ENCODE measurements around the gene LAMP2. TPM values are rescaled to one million over a fixed set of nuclear protein-coding genes. Genes with fewer than 3 reads are reported as not detected.

Gene LAMP2
- total and polyA plus RNA-seq, 2 of the 8 experiments (the other 6 are each of a cell fraction or from before 2014, with no cell fraction given), result 21.2 to 29.9 TPM

GRCh38 chrX:120446498-120446897 is 22.6 kb downstream of the LAMP2 start:
- H3K23me2 ChIP-seq (ENCODE audit: low read depth, low read length), result no peaks in the 10 kb centered on the region
- H2BK5ac ChIP-seq (ENCODE audit: low read depth, low read length), result no peak overlapping the region
- no peaks in the 10 kb centered on the region for H3K79me1 ChIP-seq (ENCODE audit: low read depth, low read length)
- no peak overlapping the region for H3K56ac ChIP-seq (replicated peaks; ENCODE audit: insufficient read length, low read depth, low read length)
- no peak for TF ChIP-seq EZH2 (IDR thresholded peaks at IDR 0.05; ENCODE audit: low read depth, low read length, severe bottlenecking)
- no peak for TF ChIP-seq TBP (IDR thresholded peaks at IDR 0.05; ENCODE audit: low read depth, low read length)
- TF ChIP-seq BACH1 (IDR thresholded peaks at IDR 0.05; ENCODE audit: low read length), result no peak
- TF ChIP-seq JUND (IDR thresholded peaks at IDR 0.05; ENCODE audit: low read length), result no peak
- TF ChIP-seq YY1 (IDR thresholded peaks at IDR 0.05; ENCODE audit: low read depth, low read length), result no peak
- TF ChIP-seq E2F6 (IDR thresholded peaks at IDR 0.05), result no peak
- no peak for TF ChIP-seq CBX5 (IDR thresholded peaks at IDR 0.05; ENCODE audit: low read depth, low read length)
- no peak for TF ChIP-seq SP1 (IDR thresholded peaks at IDR 0.05; ENCODE audit: low read depth, low read length)
- no peak for TF ChIP-seq CEBPB (IDR thresholded peaks at IDR 0.05; ENCODE audit: low read depth, low read length)
- no peak for TF ChIP-seq RFX5 (IDR thresholded peaks at IDR 0.05; ENCODE audit: borderline replicate concordance, low read depth, low read length)
- TF ChIP-seq SIX5 (IDR thresholded peaks at IDR 0.05; ENCODE audit: low read depth, low read length), result no peak
- TF ChIP-seq RXRA (IDR thresholded peaks at IDR 0.05; ENCODE audit: insufficient read depth, low read depth, low read length), result no peak
- H3K4me1 ChIP-seq (replicated peaks in 1 of 4; ENCODE audit: control insufficient read depth in 3 of 4, insufficient read depth in 4 of 4, low read length in 3 of 4), result no peaks in the 10 kb centered on the region
- WGBS, 2 experiments (ENCODE audit: extremely low coverage in 1 of 2, insufficient coverage in 1 of 2, insufficient read length in 1 of 2, insufficient replicate concordance in 2 of 2, low coverage in 1 of 2, low lambda C conversion rate in 2 of 2, missing lambda C conversion rate in 1 of 2), result 72% methylated on average over 8 of the region's 8 CpGs; no CpG with 5 or more reads in 1 of the 2 experiments
- no peak overlapping the region for H3K4me2 ChIP-seq (ENCODE audit: insufficient read depth in 1 of 2, low read depth in 2 of 2, low read length in 2 of 2)
- no peak overlapping the region for H2BK12ac ChIP-seq (ENCODE audit: low read depth, low read length)
- H2AFZ ChIP-seq (ENCODE audit: low read length), result no peak overlapping the region
- H4K20me1 ChIP-seq (replicated peaks in 1 of 2; ENCODE audit: control insufficient read depth in 1 of 2, insufficient read depth in 2 of 2, low read length in 2 of 2), result no peaks in the 10 kb centered on the region
- no peak overlapping the region for H2AK5ac ChIP-seq (ENCODE audit: low read depth, low read length)
- no peak overlapping the region for H3K23ac ChIP-seq (ENCODE audit: insufficient read length)
- CTCF ChIA-PET (ENCODE audit: partially characterized antibody), result interaction anchor here (0.8 to 2.0 kb wide), 4 partner anchors 65 to 134 kb away, joined by 3 to 8 read pairs (median 4); no protein-coding TSS in a partner anchor
- no peak overlapping the region for H4K8ac ChIP-seq (ENCODE audit: extremely low read depth, insufficient read depth, low read length)
- no peak overlapping the region for H3K18ac ChIP-seq (ENCODE audit: extremely low read depth, low read length)
- DNase-seq (ENCODE audit: low read depth in 1 of 2, low spot score in 2 of 2) (no peak), FAIRE-seq (no peak)
- no peaks in the 10 kb centered on the region for H3K79me2 ChIP-seq (ENCODE audit: control insufficient read depth in 1 of 2, insufficient read depth in 2 of 2, low read length in 2 of 2)
- H3K36me3 ChIP-seq (ENCODE audit: control insufficient read depth in 2 of 4, insufficient read depth in 4 of 4, low read length in 3 of 4), result peaks cover 0 to 26% (median 4%) of the 10 kb centered on the region in 4 experiments; a peak in 3 of 8 replicates
- H3K9me3 ChIP-seq (ENCODE audit: insufficient read depth in 2 of 2, low read depth in 1 of 2, low read length in 1 of 2), result no peaks in the 10 kb centered on the region
- no peak overlapping the region for H4K91ac ChIP-seq (replicated peaks; ENCODE audit: insufficient read length, low read length)
- no peak overlapping the region for H2BK15ac ChIP-seq (ENCODE audit: low read length)
- H3K27ac ChIP-seq (ENCODE audit: low read depth, low read length), result no peak overlapping the region
- no peak overlapping the region for H3K9ac ChIP-seq (replicated peaks in 1 of 4; ENCODE audit: extremely low read depth in 1 of 4, low read depth in 3 of 4, low read length in 3 of 4)
- H4K5ac ChIP-seq (ENCODE audit: insufficient read length, low read depth, low read length), result no peak overlapping the region
- no peak overlapping the region for H2BK120ac ChIP-seq (replicated peaks; ENCODE audit: low read depth, low read length)
- H2BK20ac ChIP-seq (ENCODE audit: low read length), result no peak overlapping the region
- H3K27me3 ChIP-seq (replicated peaks in 1 of 4; ENCODE audit: control insufficient read depth in 3 of 4, extremely low read depth in 1 of 4, insufficient read depth in 3 of 4, low read length in 3 of 4), result no peaks in the 10 kb centered on the region
- H3K4ac ChIP-seq (replicated peaks; ENCODE audit: insufficient read length, low read depth, low read length), result no peak overlapping the region
- POLR2A ChIA-PET (ENCODE audit: partially characterized antibody), result no interaction called here
- no peak overlapping the region for H3K14ac ChIP-seq (ENCODE audit: insufficient read length)
- H3K4me3 ChIP-seq (ENCODE audit: extremely low read depth in 1 of 4, insufficient read depth in 2 of 4, low read depth in 3 of 4, low read length in 4 of 4), result no peak overlapping the region
